MM.1S (cell line): ENCODE data around the gene ANKRD65.
"Not testable (repeated sequence)": the region's sequence is repeated elsewhere in the genome, so short reads cannot be mapped to it uniquely, and the experiment has no call there.

Experiments used
- DNase-seq: peaks from one replicate; pipeline ENCODE4 v3.0.0-alpha.2; 2015
- H2AFZ ChIP-seq: fragments of 300-600 bp; sonication (generic); 2 replicates; pipeline ENCODE4 v1.6.0; 2016; ENCODE audit warnings: antibody characterized with exemption, low read length
- H3F3A ChIP-seq: fragments of 300-600 bp; sonication (generic); 2 replicates; pipeline ENCODE4 v1.6.1; 2016; ENCODE audit warnings: mild to moderate bottlenecking, antibody characterized with exemption, low read length, moderate library complexity, mixed read lengths; ENCODE audit not compliant: insufficient read depth
- H3K27ac ChIP-seq: fragments of 300-600 bp; sonication (generic); 2 replicates; pipeline ENCODE4 v1.5.1; 2016; ENCODE audit warnings: mild to moderate bottlenecking, low read length
- H3K27me3 ChIP-seq: fragments of 300-600 bp; sonication (generic); replicated peaks from 2 replicates; pipeline ENCODE4 v1.6.0; 2016; ENCODE audit warnings: low read length; ENCODE audit not compliant: insufficient read depth
- H3K36me3 ChIP-seq: fragments of 300-600 bp; sonication (generic); replicated peaks from 2 replicates; pipeline ENCODE4 v1.6.1; 2016; ENCODE audit warnings: mild to moderate bottlenecking, low read length, mixed read lengths; ENCODE audit not compliant: insufficient read depth
- H3K4me1 ChIP-seq: fragments of 300-600 bp; sonication (generic); 2 replicates; pipeline ENCODE4 v1.6.1; 2016; ENCODE audit warnings: low read length, mixed read lengths
- H3K4me2 ChIP-seq: fragments of 300-600 bp; sonication (generic); 2 replicates; pipeline ENCODE4 v1.6.0; 2016; ENCODE audit warnings: low read depth, low read length
- H3K4me3 ChIP-seq: fragments of 300-600 bp; sonication (generic); 2 replicates; pipeline ENCODE4 v1.5.1; 2016; ENCODE audit warnings: low read length, mixed read lengths
- H3K79me2 ChIP-seq: fragments of 300-600 bp; sonication (generic); 2 replicates; pipeline ENCODE4 v1.6.1; 2016; ENCODE audit warnings: mixed run types, low read length, mixed read lengths
- H3K9ac ChIP-seq: fragments of 300-600 bp; sonication (generic); 2 replicates; pipeline ENCODE4 v1.6.1; 2016; ENCODE audit warnings: low read length, mixed read lengths
- H3K9me2 ChIP-seq: fragments of 300-600 bp; sonication (generic); replicated peaks from 2 replicates; pipeline ENCODE4 v1.6.1; 2016; ENCODE audit warnings: mild to moderate bottlenecking, low read length, mixed read lengths; ENCODE audit not compliant: insufficient read depth
- H3K9me3 ChIP-seq: fragments of 300-600 bp; sonication (generic); replicated peaks from 2 replicates; pipeline ENCODE4 v1.6.1; 2016; ENCODE audit warnings: mild to moderate bottlenecking, low read length, mixed read lengths; ENCODE audit not compliant: insufficient read depth
- H4K20me1 ChIP-seq: fragments of 300-600 bp; sonication (generic); 2 replicates; pipeline ENCODE4 v1.6.1; 2016; ENCODE audit warnings: mild to moderate bottlenecking, low read length, moderate library complexity, mixed read lengths; ENCODE audit not compliant: insufficient read depth
- EZH2 ChIP-seq: fragments of 300-600 bp; sonication (generic); optimal IDR thresholded peaks from 2 replicates; pipeline ENCODE3; 2017; ENCODE audit warnings: low read depth, mild to moderate bottlenecking, antibody characterized with exemption, low read length, mixed read lengths
- EZH2phosphoT487 ChIP-seq: fragments of 300-600 bp; sonication (generic); IDR thresholded peaks from 2 replicates; pipeline ENCODE4 v1.6.1; 2018; ENCODE audit warnings: antibody characterized with exemption, low read length
- TF ChIP-seq, protein P1 (sequence below): fragments of 300-600 bp; sonication (generic); IDR thresholded peaks from 2 replicates; pipeline ENCODE4 v1.5.1; 2016; ENCODE audit warnings: antibody characterized with exemption, low read length, mixed read lengths

Gene ANKRD65

DNA sequence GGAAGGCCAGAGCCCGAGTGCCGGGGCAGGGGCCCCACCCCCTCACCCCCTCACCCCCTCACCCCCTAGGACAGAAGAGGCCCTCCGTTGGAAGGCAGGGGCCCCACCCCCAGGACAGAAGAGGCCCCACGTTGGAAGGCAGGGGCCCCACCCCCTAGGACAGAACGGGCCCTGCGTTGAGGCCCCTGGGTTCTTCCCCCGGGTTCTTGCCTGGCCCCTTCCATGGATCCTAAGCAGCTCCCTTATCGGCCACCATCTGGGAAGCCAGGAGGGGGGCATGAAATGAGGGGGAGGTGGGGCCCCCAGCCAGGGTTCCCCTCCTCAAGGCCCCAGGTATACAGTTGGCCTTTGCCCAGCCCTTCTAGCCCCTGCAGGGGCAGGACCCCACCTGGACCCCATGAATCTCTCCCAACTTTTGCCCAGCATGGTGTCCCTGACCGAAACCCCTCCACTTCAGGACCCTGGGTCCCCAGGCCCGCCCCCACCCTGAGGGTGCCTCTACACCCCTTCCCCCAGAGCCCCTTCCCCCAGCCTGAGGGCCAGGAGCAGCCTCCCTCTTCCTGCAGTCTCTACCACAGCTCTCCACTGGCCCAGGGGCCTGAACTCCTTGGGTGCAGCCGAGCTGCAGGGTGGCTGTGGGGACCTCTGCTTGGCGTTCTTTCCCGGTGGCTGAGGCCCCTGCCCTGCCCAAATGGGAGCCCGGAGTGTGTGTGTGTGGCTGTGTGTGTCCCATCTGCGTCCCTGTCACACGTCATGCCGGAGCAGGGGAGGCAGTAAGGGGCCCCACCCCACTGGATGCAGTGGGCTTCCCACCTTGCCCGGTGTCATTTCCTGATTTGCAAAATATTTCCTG lies 10.1 kb upstream of the ANKRD65 start:
- no peak for DNase-seq
- Histone ChIP-seq H3K4me1 (no peaks in the 10 kb centered on the region), H3K36me3 (no peaks in the 10 kb centered on the region), H3K9me2 (no peaks in the 10 kb centered on the region), H3K27ac (no peak overlapping the region), H3K4me3 (no peak overlapping the region), H3F3A (no peaks in the 10 kb centered on the region), H4K20me1 (no peaks in the 10 kb centered on the region), H3K4me2 (no peak overlapping the region), H3K27me3 (peaks cover 59% of the 10 kb centered on the region), H2AFZ (no peak overlapping the region), H3K9me3 (no peaks in the 10 kb centered on the region), H3K79me2 (no peaks in the 10 kb centered on the region), H3K9ac (no peak overlapping the region)
- TF ChIP-seq, protein P1, sequence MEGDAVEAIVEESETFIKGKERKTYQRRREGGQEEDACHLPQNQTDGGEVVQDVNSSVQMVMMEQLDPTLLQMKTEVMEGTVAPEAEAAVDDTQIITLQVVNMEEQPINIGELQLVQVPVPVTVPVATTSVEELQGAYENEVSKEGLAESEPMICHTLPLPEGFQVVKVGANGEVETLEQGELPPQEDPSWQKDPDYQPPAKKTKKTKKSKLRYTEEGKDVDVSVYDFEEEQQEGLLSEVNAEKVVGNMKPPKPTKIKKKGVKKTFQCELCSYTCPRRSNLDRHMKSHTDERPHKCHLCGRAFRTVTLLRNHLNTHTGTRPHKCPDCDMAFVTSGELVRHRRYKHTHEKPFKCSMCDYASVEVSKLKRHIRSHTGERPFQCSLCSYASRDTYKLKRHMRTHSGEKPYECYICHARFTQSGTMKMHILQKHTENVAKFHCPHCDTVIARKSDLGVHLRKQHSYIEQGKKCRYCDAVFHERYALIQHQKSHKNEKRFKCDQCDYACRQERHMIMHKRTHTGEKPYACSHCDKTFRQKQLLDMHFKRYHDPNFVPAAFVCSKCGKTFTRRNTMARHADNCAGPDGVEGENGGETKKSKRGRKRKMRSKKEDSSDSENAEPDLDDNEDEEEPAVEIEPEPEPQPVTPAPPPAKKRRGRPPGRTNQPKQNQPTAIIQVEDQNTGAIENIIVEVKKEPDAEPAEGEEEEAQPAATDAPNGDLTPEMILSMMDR = no peak
- TF ChIP-seq EZH2phosphoT487 (no peak), EZH2 (no peak)

- DNase-seq = no peak
- no peak overlapping the region for H3K9ac ChIP-seq
Measured at GRCh38 chr1:1430114-1430982, 9.3 kb upstream of the ANKRD65 start.

GRCh38 chr1:1429671-1430073 lies 8.6 kb upstream of the ANKRD65 start:
- no peaks in the 10 kb centered on the region for H4K20me1 ChIP-seq
- no peak overlapping the region for H3K4me2 ChIP-seq
- H3K79me2 ChIP-seq = no peaks in the 10 kb centered on the region
- H3K27me3 ChIP-seq = peaks cover 60% of the 10 kb centered on the region
- no peaks in the 10 kb centered on the region for H3F3A ChIP-seq
- H3K27ac ChIP-seq = no peak overlapping the region
- no peak overlapping the region for H3K4me3 ChIP-seq
- no peaks in the 10 kb centered on the region for H3K4me1 ChIP-seq
- TF ChIP-seq, protein P1 = no peak
- TF ChIP-seq EZH2 = no peak
- no peak for TF ChIP-seq EZH2phosphoT487
- H3K9me2 ChIP-seq = no peaks in the 10 kb centered on the region
- no peaks in the 10 kb centered on the region for H3K9me3 ChIP-seq
- DNase-seq = no peak
- H3K36me3 ChIP-seq = no peaks in the 10 kb centered on the region
- H3K9ac ChIP-seq = no peak overlapping the region
- no peak overlapping the region for H2AFZ ChIP-seq

More at GRCh38 chr1:1430114-1430982, 9.3 kb upstream of the ANKRD65 start:
- H3K9me2 ChIP-seq = no peaks in the 10 kb centered on the region
- TF ChIP-seq EZH2 = no peak
- TF ChIP-seq EZH2phosphoT487 = no peak
- TF ChIP-seq, protein P1 = no peak
- H3K27me3 ChIP-seq = peaks cover 65% of the 10 kb centered on the region
- no peaks in the 10 kb centered on the region for H3K9me3 ChIP-seq
- H3K4me3 ChIP-seq = no peak overlapping the region
- no peak overlapping the region for H3K4me2 ChIP-seq
- H4K20me1 ChIP-seq = no peaks in the 10 kb centered on the region
- H3K27ac ChIP-seq = no peak overlapping the region
- no peaks in the 10 kb centered on the region for H3K36me3 ChIP-seq
- H3K4me1 ChIP-seq = no peaks in the 10 kb centered on the region
- no peak overlapping the region for H2AFZ ChIP-seq
- no peaks in the 10 kb centered on the region for H3K79me2 ChIP-seq
- H3F3A ChIP-seq = no peaks in the 10 kb centered on the region

GRCh38 chr1:1428967-1429366 lies 7.9 kb upstream of the ANKRD65 start:
- H3K9me2 ChIP-seq, H2AFZ ChIP-seq, DNase-seq, H3K79me2 ChIP-seq, H3K36me3 ChIP-seq, H3K9ac ChIP-seq, H3K4me3 ChIP-seq, H3K4me1 ChIP-seq, H4K20me1 ChIP-seq, H3F3A ChIP-seq, H3K4me2 ChIP-seq, H3K9me3 ChIP-seq, H3K27ac ChIP-seq: not testable (repeated sequence)
- H3K27me3 ChIP-seq = peaks cover 52% of the 10 kb centered on the region
